ENCODE data around the gene ARL8A. TPM values are rescaled to one million over a fixed set of nuclear protein-coding genes. Genes with fewer than 3 reads are reported as not detected.
"Not testable (repeated sequence)": the region's sequence is repeated elsewhere in the genome, so short reads cannot be mapped to it uniquely, and the experiment has no call there.

The ARL8A gene
- total RNA-seq, 6 experiments from 2014 or later, result 23.1 to 57.7 (median 36.1) TPM

DNA sequence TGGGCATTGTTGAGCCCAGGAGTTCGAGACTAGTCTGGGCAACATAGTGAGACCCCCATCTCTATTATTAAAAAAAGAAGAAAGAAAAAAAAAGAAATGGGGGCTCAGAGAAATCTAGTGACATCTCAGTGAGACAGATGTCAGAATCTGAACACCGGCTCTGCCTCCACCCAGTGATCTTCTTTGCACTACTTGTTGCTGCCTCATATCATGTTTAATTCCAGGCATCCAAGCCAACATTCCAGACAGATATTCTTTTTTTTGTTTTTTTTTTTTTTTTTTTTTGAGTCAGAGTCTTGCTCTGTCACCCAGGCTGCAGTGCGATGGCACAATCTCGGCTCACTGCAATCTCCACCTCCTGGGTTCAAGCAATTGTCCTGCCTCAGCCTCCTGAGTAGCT lies 5.0 kb upstream of the ARL8A start:
- H3K4me1 ChIP-seq, result peaks cover 0 to 5% (median 2%) of the 10 kb centered on the region in 4 donors
- H3K9me3 ChIP-seq, result no peaks in the 10 kb centered on the region
- ATAC-seq (no peak), DNase-seq (no peak)
- WGBS (ENCODE audit: insufficient coverage, low coverage, low lambda C conversion rate, missing lambda C conversion rate), result 72% methylated on average over 3 of the region's 4 CpGs
- H3K27ac ChIP-seq, result no peak overlapping the region
- H3K36me3 ChIP-seq, result no peaks in the 10 kb centered on the region
- intact Hi-C loops (cut with DNase I), result loop anchor here in 1 of 2 donors (10.0 kb wide), 1 partner anchor 255 kb away; no protein-coding TSS in a partner anchor
- no peak overlapping the region for H3K4me3 ChIP-seq
- TF ChIP-seq POLR2A (IDR thresholded peaks at IDR 0.05) (no peak), CTCF (IDR thresholded peaks at IDR 0.05) (no peak)
- H3K27me3 ChIP-seq, result no peaks in the 10 kb centered on the region

- H3K27me3 ChIP-seq, result no peaks in the 10 kb centered on the region
- H3K36me3 ChIP-seq, result no peaks in the 10 kb centered on the region
- DNase-seq (no peak), ATAC-seq (no peak)
- no peaks in the 10 kb centered on the region for H3K9me3 ChIP-seq
- intact Hi-C loops (cut with DNase I), result loop anchor here in 1 of 2 donors (10.0 kb wide), 1 partner anchor 254 kb away; no protein-coding TSS in a partner anchor
- H3K4me1 ChIP-seq, result peaks cover 0 to 5% (median 2%) of the 10 kb centered on the region in 4 donors
- no peak overlapping the region for H3K27ac ChIP-seq
- no peak overlapping the region for H3K4me3 ChIP-seq
- WGBS (ENCODE audit: insufficient coverage, low coverage, low lambda C conversion rate, missing lambda C conversion rate), result 82% methylated on average over 2 of the region's 4 CpGs
- TF ChIP-seq CTCF (IDR thresholded peaks at IDR 0.05) (no peak), POLR2A (IDR thresholded peaks at IDR 0.05) (no peak)
Measured at GRCh38 chr1:202148391-202148790, 3.9 kb upstream of the ARL8A start.

GRCh38 chr1:202146993-202147392 lies 2.5 kb upstream of the ARL8A start:
- Histone ChIP-seq H3K36me3 (no peaks in the 10 kb centered on the region), H3K4me3 (no peak overlapping the region), H3K9me3 (no peaks in the 10 kb centered on the region), H3K27me3 (no peaks in the 10 kb centered on the region), H3K27ac (no peak overlapping the region), H3K4me1 (peaks cover 0 to 15% (median 6%) of the 10 kb centered on the region in 4 donors)
- 64% methylated on average over 2 of the region's 3 CpGs for WGBS (ENCODE audit: insufficient coverage, low coverage, low lambda C conversion rate, missing lambda C conversion rate)
- intact Hi-C loops (cut with DNase I), result loop anchor here in 1 of 2 donors (10.0 kb wide), 1 partner anchor 252 kb away; no protein-coding TSS in a partner anchor
- DNase-seq, result no peak
- no peak for ATAC-seq
- TF ChIP-seq POLR2A (IDR thresholded peaks at IDR 0.05), result no peak
- TF ChIP-seq CTCF (IDR thresholded peaks at IDR 0.05), result no peak

DNA sequence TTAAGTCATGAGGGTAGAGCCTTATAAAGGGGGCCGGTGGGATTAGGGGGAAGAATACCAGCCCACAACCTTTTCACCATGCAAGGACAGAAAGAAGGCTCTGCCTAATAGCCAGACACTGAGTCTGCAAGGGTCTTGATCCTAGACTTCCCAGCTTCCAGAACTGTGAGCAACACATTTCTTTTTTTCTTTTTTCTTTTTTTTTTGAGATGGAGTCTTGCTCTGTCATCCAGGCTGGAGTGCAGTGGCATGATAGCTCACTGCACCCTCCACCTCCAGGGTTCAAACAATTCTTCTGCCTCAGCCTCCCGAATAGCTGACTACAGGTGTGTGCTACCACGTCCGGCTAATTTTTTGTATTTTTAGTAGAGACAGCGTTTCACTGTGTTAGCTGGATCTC lies 1.7 kb upstream of the ARL8A start:
- intact Hi-C loops (cut with DNase I), result loop anchor here in 1 of 2 donors (10.0 kb wide), 1 partner anchor 251 kb away; no protein-coding TSS in a partner anchor
- Histone ChIP-seq H3K36me3 (no peaks in the 10 kb centered on the region), H3K27ac (no peak overlapping the region), H3K4me3 (no peak overlapping the region), H3K27me3 (no peaks in the 10 kb centered on the region), H3K9me3 (no peaks in the 10 kb centered on the region), H3K4me1 (peaks cover 0 to 19% (median 6%) of the 10 kb centered on the region in 4 donors)
- no peak for TF ChIP-seq CTCF (IDR thresholded peaks at IDR 0.05)
- no peak for ATAC-seq
- DNase-seq, result no peak
- WGBS (ENCODE audit: insufficient coverage, low coverage, low lambda C conversion rate, missing lambda C conversion rate), result 87% methylated on average over 5 of the region's 5 CpGs

- intact Hi-C loops (cut with DNase I), result loop anchor here in 1 of 2 donors (10.0 kb wide), 1 partner anchor 251 kb away; no protein-coding TSS in a partner anchor
- not testable (repeated sequence) for H3K27me3 ChIP-seq, H3K27ac ChIP-seq, H3K36me3 ChIP-seq, ATAC-seq, H3K9me3 ChIP-seq, DNase-seq, H3K4me3 ChIP-seq
- peaks cover 0 to 19% (median 6%) of the 10 kb centered on the region in 4 donors for H3K4me1 ChIP-seq
- WGBS (ENCODE audit: insufficient coverage, low coverage, low lambda C conversion rate, missing lambda C conversion rate), result no CpG with 5 or more reads among the region's 8 CpGs
Measured at GRCh38 chr1:202145744-202146140, 1.2 kb upstream of the ARL8A start.

Measured in right lobe of liver (tissue), 6 donors.